ENCODE measurements around the gene TAF4.

Gene TAF4

GRCh38 chr20:61929561-61929960 lies 136.1 kb downstream of the TAF4 start:
- DNase-seq, result no peak

- DNase-seq, result no peak
Measured at GRCh38 chr20:61927826-61928541, 137.7 kb downstream of the TAF4 start.

GRCh38 chr20:61927193-61927825 lies 138.4 kb downstream of the TAF4 start:
- no peak for DNase-seq

- DNase-seq, result no peak
Measured at GRCh38 chr20:61926796-61927192, 138.9 kb downstream of the TAF4 start.

DNA sequence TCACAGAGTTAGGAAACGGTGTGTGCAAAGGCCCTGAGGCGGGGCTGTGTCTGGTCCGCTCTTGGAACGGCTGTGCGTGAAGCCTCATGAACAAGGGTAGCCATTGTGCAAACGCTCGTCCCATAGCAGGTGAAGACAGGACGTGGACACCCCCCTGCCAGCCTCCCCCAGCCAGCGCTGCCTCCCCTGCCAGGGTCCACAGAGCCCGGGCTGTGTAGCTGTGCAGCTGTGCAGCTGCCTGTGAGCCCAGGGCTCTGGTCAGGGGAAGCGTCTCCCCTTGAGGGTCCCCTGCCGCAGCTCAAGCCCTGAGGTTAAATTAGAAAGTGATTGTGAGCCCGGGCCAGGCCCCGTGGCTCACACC lies 139.4 kb downstream of the TAF4 start:
- DNase-seq, result no peak

GRCh38 chr20:61925555-61926252 lies 140.0 kb downstream of the TAF4 start:
- DNase-seq, result no peak

- no peak for DNase-seq
Measured at GRCh38 chr20:61924858-61925554, 140.7 kb downstream of the TAF4 start.

All from activated CD4-positive, alpha-beta T cell treated with anti-CD3 and anti-CD28 coated beads, Interleukin-2, Interleukin-6, amounts not matched to agents 100 ng/mL and 50 ng/mL, durations not matched to agents 16 hours and 8 hours (primary cell).